ENCODE results near the gene BCLAF1.
"Not testable (repeated sequence)": the region's sequence is repeated elsewhere in the genome, so short reads cannot be mapped to it uniquely, and the experiment has no call there.

Gene BCLAF1

DNA sequence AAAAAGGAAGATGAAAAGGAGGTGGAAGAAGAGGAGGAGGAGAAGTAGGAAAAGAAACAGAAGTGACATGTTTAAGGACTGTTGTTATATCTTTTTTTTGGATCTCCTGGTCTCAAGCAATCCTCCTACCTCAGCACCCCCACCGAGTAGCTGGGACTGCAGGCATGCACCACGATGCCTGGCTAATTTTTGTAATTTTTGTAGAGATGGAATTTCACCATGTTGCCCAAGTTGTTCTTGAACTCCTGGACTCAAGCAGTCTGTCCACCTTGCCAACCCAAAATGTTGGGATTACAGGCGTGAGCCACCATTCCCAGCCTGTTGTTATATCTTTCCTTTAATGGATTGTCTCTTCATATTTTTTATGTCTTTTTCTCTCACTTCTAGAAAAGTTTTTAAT lies 19.5 kb upstream of the BCLAF1 start:
- no peak for TF ChIP-seq ZFX (IDR thresholded peaks at IDR 0.05; ENCODE audit: borderline replicate concordance)
- TF ChIP-seq, protein P1, sequence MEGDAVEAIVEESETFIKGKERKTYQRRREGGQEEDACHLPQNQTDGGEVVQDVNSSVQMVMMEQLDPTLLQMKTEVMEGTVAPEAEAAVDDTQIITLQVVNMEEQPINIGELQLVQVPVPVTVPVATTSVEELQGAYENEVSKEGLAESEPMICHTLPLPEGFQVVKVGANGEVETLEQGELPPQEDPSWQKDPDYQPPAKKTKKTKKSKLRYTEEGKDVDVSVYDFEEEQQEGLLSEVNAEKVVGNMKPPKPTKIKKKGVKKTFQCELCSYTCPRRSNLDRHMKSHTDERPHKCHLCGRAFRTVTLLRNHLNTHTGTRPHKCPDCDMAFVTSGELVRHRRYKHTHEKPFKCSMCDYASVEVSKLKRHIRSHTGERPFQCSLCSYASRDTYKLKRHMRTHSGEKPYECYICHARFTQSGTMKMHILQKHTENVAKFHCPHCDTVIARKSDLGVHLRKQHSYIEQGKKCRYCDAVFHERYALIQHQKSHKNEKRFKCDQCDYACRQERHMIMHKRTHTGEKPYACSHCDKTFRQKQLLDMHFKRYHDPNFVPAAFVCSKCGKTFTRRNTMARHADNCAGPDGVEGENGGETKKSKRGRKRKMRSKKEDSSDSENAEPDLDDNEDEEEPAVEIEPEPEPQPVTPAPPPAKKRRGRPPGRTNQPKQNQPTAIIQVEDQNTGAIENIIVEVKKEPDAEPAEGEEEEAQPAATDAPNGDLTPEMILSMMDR (IDR thresholded peaks at IDR 0.05), result no peak

DNA sequence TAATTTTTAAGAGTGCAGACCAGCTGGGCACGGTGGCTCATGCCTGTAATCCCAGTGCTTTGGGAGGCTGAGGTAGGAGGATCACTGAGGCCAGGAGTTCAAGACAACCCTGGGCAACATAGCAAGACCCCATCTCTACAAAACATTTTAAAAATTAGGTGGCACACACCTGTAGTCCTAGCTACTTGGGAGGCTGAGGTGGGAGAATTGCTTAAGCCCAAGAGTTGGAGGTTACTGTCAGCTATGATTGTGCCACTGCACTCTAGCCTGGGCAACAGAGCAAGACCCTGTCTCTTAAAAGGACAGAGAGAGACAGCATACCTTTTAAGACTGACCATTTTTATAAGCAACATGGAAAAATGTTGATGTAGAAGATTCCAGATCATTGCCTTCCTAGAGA lies 18.8 kb upstream of the BCLAF1 start:
- not testable (repeated sequence) for H3K27ac ChIP-seq

More for the DNA sequence above, 19.5 kb upstream of the BCLAF1 start:
- H3K27ac ChIP-seq, result no peak overlapping the region

DNA sequence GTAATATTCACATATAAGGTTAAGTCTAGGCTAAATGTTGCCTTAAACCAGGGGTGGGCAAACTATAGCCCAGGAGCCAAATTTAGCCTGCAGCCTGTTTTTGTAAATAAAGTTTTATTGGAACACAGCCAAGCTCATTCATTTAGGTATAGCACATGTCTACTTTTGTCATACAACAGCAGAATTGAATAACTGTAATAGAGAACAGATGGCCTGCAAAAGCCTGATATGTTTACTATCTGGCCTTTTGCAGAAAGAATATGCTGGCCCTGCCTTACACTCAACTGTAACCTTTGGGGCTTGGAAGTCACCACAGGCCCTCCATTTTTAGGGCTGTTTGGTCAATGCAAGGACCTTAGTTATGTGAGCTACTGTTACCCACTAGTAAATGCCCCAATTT lies 17.7 kb upstream of the BCLAF1 start:
- TF ChIP-seq ZFX (IDR thresholded peaks at IDR 0.05; ENCODE audit: borderline replicate concordance), result no peak
- TF ChIP-seq, protein P1 (IDR thresholded peaks at IDR 0.05), result no peak

DNA sequence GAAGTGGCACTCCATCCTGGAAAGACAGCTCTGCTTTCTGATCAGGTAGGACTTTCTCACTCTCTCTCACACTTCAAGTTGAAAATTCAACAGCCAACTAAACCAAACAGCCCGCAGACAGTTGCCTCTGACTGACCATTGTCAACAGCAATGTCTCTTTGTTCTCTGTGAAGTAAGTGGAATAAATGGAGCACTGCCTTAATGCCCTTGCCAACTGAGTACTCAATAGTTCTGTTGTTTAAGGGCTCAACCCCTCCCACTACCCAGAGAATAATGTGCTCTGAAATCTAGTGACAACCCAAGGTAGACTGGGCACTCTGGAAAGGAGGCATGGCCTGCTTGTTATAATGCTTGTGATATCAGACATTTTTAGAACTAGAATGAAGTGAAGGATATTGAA lies 16.8 kb upstream of the BCLAF1 start:
- H3K27ac ChIP-seq, result no peak overlapping the region
- TF ChIP-seq, protein P1 (IDR thresholded peaks at IDR 0.05), result no peak
- TF ChIP-seq ZFX (IDR thresholded peaks at IDR 0.05; ENCODE audit: borderline replicate concordance), result no peak

More for the DNA sequence above, 17.7 kb upstream of the BCLAF1 start:
- no peak overlapping the region for H3K27ac ChIP-seq

DNA sequence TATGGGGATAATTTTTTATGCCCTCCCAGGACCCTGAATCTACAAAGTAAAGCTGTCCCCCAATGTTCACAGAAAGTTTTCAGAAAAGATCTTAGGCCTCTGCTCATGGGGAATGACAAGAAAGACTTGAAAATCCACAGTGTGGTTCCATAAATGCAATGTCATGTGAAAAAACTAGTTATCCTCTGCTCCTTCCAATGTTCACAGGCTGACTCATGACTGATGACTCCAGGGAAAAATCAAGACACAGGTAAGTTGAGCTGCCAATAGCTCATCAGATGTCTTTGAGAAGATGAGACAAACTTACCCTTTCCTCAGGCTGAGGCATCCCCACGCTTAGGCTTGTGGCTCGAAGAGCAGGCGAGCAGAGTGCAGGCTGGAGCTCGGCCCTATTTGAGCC lies 14.8 kb upstream of the BCLAF1 start:
- TF ChIP-seq, protein P1 (IDR thresholded peaks at IDR 0.05), result no peak
- no peak for TF ChIP-seq ZFX (IDR thresholded peaks at IDR 0.05; ENCODE audit: borderline replicate concordance)
- no peak overlapping the region for H3K27ac ChIP-seq

DNA sequence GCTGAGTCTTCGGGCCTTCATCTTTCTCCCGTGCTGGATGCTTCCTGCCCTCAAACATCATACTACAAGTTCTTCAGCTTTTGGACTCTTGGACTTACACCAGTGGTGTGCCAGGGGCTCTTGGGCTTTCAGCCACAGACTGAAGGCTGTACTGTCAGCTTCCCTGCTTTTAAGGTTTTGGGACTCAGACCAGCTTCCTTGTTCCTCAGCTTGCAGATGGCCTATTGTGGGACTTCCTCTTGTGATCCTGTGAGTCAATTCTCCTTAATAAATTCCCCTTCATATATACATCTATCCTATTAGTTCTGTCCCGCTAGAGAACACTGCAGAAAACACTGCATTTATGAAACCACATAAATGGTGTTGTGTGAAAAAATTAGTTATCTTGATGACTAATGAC lies 13.9 kb upstream of the BCLAF1 start:
- no peak overlapping the region for H3K27ac ChIP-seq
- TF ChIP-seq, protein P1 (IDR thresholded peaks at IDR 0.05), result no peak
- TF ChIP-seq ZFX (IDR thresholded peaks at IDR 0.05; ENCODE audit: borderline replicate concordance), result no peak

DNA sequence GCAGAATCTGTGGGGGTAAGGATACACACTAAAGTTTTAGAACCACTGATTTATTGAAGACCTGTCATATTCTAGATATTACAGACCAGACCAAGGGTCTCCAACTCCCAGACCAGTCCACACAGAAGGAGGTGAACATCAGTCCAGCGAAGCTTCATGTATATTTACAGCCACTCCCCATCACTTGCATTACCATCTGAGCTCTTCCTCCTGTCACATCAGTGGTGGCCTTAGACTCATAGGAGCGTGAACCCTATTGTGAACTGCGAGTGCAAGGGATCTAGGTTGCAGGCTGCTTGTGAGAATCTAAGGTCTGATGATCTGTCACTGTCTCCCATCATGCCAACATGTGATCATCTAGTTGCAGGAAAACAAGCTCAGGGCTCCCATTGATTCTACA lies 5.0 kb upstream of the BCLAF1 start:
- TF ChIP-seq, protein P1 (IDR thresholded peaks at IDR 0.05), result no peak
- no peak for TF ChIP-seq ZFX (IDR thresholded peaks at IDR 0.05; ENCODE audit: borderline replicate concordance)
- H3K27ac ChIP-seq, result no peak overlapping the region

DNA sequence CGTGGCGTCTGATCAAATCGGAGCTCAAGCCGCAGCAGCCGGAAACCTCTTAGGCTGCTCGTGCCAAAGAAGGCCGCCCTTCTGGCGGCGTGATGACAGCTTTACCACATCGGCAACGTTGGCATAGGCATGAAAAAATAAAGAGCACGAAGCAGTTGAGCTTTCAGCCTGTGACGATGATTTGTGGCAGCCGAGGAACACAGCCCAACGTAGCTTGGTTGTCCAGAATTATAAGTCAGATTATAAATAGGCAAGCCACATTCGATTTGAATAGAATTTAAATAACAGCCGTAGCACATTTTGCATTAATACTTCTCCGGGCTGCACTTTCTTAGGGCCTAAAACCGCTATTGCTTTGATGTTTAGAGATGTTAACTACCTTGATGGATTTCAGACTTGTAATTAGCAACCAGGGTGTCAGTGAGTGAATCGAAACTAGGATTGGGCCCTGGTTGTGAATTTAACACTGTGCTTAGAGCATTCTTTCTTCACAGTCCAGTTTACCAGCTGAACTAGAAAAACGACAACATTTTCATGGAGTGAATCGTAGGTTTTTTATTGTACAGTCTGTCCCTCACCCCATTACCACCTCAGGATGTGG lies 864 bp upstream of the BCLAF1 start:
- no peak for TF ChIP-seq ZFX (IDR thresholded peaks at IDR 0.05; ENCODE audit: borderline replicate concordance)
- TF ChIP-seq, protein P1 (IDR thresholded peaks at IDR 0.05), result no peak
- H3K27ac ChIP-seq, result peak overlapping the region; percentile 98

Measured in 22Rv1 (cell line).